Neural cell (in vitro differentiated cells): Measurements from ENCODE around the gene USP10. TPM values are rescaled to one million over a fixed set of nuclear protein-coding genes. Genes with fewer than 3 reads are reported as not detected.

ENCODE experiments used
- H2AFZ ChIP-seq: fragments of 200-600, 300-800 bp; sonication (generic), shearing (Covaris generic); 2 replicates; pipeline ENCODE4 v1.6.0; 2014; ENCODE audit warnings: low read depth, mild to moderate bottlenecking, antibody characterized with exemption, low read length, moderate library complexity
- H3F3A ChIP-seq: fragments of 200-600 bp; shearing (Covaris generic); 2 replicates; pipeline ENCODE4 v1.6.1; 2016; ENCODE audit warnings: mild to moderate bottlenecking, moderate library complexity, mixed read lengths, antibody characterized with exemption, low read length; ENCODE audit not compliant: insufficient read depth, poor library complexity, severe bottlenecking
- H3K27ac ChIP-seq: fragments of 200-600, 300-800 bp; sonication (generic), shearing (Covaris generic); 2 replicates; pipeline ENCODE4 v1.5.1; 2014; ENCODE audit warnings: mild to moderate bottlenecking, low read length, moderate library complexity
- H3K27me3 ChIP-seq: fragments of 300-800, 200-600 bp; sonication (generic), shearing (Covaris generic); 2 replicates; pipeline ENCODE4 v1.6.0; 2014; ENCODE audit warnings: mild to moderate bottlenecking, low read depth, low read length, moderate library complexity; ENCODE audit not compliant: insufficient read depth
- H3K36me3 ChIP-seq: fragments of 300-800, 200-600 bp; sonication (generic), shearing (Covaris generic); 2 replicates; pipeline ENCODE4 v1.5.1; 2014; ENCODE audit warnings: mild to moderate bottlenecking, antibody characterized with exemption, low read length, moderate library complexity; ENCODE audit not compliant: insufficient read depth
- H3K4me2 ChIP-seq: fragments of 300-800, 200-600 bp; sonication (generic), shearing (Covaris generic); 2 replicates; pipeline ENCODE4 v1.6.0; 2014; ENCODE audit warnings: mild to moderate bottlenecking, low read length
- H3K4me3 ChIP-seq: fragments of 300-800, 200-600 bp; sonication (generic), shearing (Covaris generic); 2 replicates; pipeline ENCODE4 v1.5.1; 2014; ENCODE audit warnings: mild to moderate bottlenecking, low read length, moderate library complexity
- H3K79me2 ChIP-seq: fragments of 200-600 bp; shearing (Covaris generic); replicated peaks from 2 replicates; pipeline ENCODE4 v1.6.0; 2014; ENCODE audit warnings: mild to moderate bottlenecking, low read length, moderate library complexity; ENCODE audit not compliant: insufficient read depth
- H3K9ac ChIP-seq: fragments of 300-800, 200-600 bp; sonication (generic), shearing (Covaris generic); 2 replicates; pipeline ENCODE4 v1.6.1; 2016; ENCODE audit warnings: mild to moderate bottlenecking, low read length, mixed read lengths
- H3K9me2 ChIP-seq: fragments of 200-600 bp; shearing (Covaris generic); 2 replicates; pipeline ENCODE4 v1.6.1; 2016; ENCODE audit warnings: mild to moderate bottlenecking, low read length, mixed read lengths; ENCODE audit not compliant: insufficient read depth
- H3K9me3 ChIP-seq: fragments of 200-600, 300-800 bp; sonication (generic), shearing (Covaris generic); 2 replicates; pipeline ENCODE4 v1.6.1; 2016; ENCODE audit warnings: mild to moderate bottlenecking, mixed run types, low read length, moderate library complexity, mixed read lengths
- H4K20me1 ChIP-seq: fragments of 200-600 bp; shearing (Covaris generic); 2 replicates; pipeline ENCODE4 v1.6.1; 2016; ENCODE audit warnings: mild to moderate bottlenecking, mixed run types; ENCODE audit not compliant: insufficient read depth
- EP300 ChIP-seq: fragments of 450-650 bp; conservative IDR thresholded peaks from 2 replicates; pipeline ENCODE4 v1.6.1; 2014; ENCODE audit warnings: antibody characterized with exemption, mild to moderate bottlenecking, moderate library complexity; ENCODE audit not compliant: poor library complexity, severe bottlenecking
- EZH2 ChIP-seq: fragments of 200-600, 300-800 bp; shearing (Covaris generic), sonication (generic); IDR thresholded peaks from 2 replicates; pipeline ENCODE4 v1.6.1; 2014; ENCODE audit warnings: antibody characterized with exemption, low read length, borderline replicate concordance, mild to moderate bottlenecking; ENCODE audit not compliant: insufficient read depth, poor library complexity, severe bottlenecking
- MXI1 ChIP-seq: fragments of 450-650 bp; conservative IDR thresholded peaks from 2 replicates; pipeline ENCODE4 v1.6.1; 2014; ENCODE audit warnings: antibody characterized with exemption, mild to moderate bottlenecking; ENCODE audit not compliant: poor library complexity, severe bottlenecking
- POLR2AphosphoS5 ChIP-seq: IDR thresholded peaks from 2 replicates; pipeline ENCODE4 v1.6.1; 2012
- RAD21 ChIP-seq: fragments of 450-650 bp; conservative IDR thresholded peaks from 2 replicates; pipeline ENCODE4 v1.6.1; 2014; ENCODE audit warnings: antibody characterized with exemption, mild to moderate bottlenecking, moderate library complexity
- SMC3 ChIP-seq: fragments of 450-650 bp; conservative IDR thresholded peaks from 2 replicates; pipeline ENCODE4 v1.6.1; 2014; ENCODE audit warnings: antibody characterized with exemption, mild to moderate bottlenecking, moderate library complexity; ENCODE audit not compliant: poor library complexity
- TAF1 ChIP-seq: IDR thresholded peaks from 2 replicates; pipeline ENCODE4 v1.6.1; 2012; ENCODE audit warnings: low read depth
- polyA plus RNA-seq: library from polyadenylated mRNA; depleted of rRNA; stranded (reverse); fragments of >200 nt; gene quantifications from 2 replicates; pipeline ENCODE4 v1.2.3, GENCODE V29; 2014
- TF ChIP-seq, protein P1 (sequence below): IDR thresholded peaks from 2 replicates; pipeline ENCODE4 v1.6.1; 2012; ENCODE audit warnings: borderline replicate concordance
- TF ChIP-seq, protein P2 (sequence below): fragments of 450-650 bp; IDR thresholded peaks from 2 replicates; pipeline ENCODE4 v1.5.1; 2014; ENCODE audit warnings: antibody characterized with exemption, mild to moderate bottlenecking, moderate library complexity; ENCODE audit not compliant: poor library complexity, severe bottlenecking

Gene USP10
- polyA plus RNA-seq, 1 donor from 2014 or later, result 48.9 TPM

GRCh38 chr16:84777435-84777834 lies 77.6 kb downstream of the USP10 start:
- Histone ChIP-seq H3K4me2 (no peak overlapping the region), H3K9ac (no peak overlapping the region), H3K36me3 (no peaks in the 10 kb centered on the region), H3K27me3 (no peaks in the 10 kb centered on the region), H3F3A (no peaks in the 10 kb centered on the region), H3K79me2 (no peaks in the 10 kb centered on the region), H3K9me3 (no peaks in the 10 kb centered on the region), H3K9me2 (no peaks in the 10 kb centered on the region), H2AFZ (no peak overlapping the region), H4K20me1 (no peaks in the 10 kb centered on the region), H3K4me3 (no peak overlapping the region), H3K27ac (no peak overlapping the region)
- TF ChIP-seq EP300, result no peak
- TF ChIP-seq, protein P1, sequence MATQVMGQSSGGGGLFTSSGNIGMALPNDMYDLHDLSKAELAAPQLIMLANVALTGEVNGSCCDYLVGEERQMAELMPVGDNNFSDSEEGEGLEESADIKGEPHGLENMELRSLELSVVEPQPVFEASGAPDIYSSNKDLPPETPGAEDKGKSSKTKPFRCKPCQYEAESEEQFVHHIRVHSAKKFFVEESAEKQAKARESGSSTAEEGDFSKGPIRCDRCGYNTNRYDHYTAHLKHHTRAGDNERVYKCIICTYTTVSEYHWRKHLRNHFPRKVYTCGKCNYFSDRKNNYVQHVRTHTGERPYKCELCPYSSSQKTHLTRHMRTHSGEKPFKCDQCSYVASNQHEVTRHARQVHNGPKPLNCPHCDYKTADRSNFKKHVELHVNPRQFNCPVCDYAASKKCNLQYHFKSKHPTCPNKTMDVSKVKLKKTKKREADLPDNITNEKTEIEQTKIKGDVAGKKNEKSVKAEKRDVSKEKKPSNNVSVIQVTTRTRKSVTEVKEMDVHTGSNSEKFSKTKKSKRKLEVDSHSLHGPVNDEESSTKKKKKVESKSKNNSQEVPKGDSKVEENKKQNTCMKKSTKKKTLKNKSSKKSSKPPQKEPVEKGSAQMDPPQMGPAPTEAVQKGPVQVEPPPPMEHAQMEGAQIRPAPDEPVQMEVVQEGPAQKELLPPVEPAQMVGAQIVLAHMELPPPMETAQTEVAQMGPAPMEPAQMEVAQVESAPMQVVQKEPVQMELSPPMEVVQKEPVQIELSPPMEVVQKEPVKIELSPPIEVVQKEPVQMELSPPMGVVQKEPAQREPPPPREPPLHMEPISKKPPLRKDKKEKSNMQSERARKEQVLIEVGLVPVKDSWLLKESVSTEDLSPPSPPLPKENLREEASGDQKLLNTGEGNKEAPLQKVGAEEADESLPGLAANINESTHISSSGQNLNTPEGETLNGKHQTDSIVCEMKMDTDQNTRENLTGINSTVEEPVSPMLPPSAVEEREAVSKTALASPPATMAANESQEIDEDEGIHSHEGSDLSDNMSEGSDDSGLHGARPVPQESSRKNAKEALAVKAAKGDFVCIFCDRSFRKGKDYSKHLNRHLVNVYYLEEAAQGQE, result no peak
- no peak for TF ChIP-seq MXI1
- TF ChIP-seq, protein P2, sequence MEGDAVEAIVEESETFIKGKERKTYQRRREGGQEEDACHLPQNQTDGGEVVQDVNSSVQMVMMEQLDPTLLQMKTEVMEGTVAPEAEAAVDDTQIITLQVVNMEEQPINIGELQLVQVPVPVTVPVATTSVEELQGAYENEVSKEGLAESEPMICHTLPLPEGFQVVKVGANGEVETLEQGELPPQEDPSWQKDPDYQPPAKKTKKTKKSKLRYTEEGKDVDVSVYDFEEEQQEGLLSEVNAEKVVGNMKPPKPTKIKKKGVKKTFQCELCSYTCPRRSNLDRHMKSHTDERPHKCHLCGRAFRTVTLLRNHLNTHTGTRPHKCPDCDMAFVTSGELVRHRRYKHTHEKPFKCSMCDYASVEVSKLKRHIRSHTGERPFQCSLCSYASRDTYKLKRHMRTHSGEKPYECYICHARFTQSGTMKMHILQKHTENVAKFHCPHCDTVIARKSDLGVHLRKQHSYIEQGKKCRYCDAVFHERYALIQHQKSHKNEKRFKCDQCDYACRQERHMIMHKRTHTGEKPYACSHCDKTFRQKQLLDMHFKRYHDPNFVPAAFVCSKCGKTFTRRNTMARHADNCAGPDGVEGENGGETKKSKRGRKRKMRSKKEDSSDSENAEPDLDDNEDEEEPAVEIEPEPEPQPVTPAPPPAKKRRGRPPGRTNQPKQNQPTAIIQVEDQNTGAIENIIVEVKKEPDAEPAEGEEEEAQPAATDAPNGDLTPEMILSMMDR, result no peak
- TF ChIP-seq EZH2, result no peak
- TF ChIP-seq POLR2AphosphoS5, result no peak

DNA sequence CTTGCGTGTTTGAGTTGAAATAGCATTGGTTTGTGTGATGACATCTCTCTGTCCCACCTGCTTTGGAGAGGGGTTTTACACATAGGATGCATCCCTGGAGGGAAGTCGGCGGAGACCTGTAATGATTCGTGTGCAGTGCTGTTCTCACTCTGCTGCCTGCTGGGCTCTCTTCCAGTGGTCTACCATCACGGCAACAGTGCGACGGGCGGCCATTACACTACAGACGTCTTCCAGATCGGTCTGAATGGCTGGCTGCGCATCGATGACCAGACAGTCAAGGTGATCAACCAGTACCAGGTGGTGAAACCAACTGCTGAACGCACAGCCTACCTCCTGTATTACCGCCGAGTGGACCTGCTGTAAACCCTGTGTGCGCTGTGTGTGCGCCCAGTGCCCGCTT lies 78.9 kb downstream of the USP10 start:
- no peaks in the 10 kb centered on the region for H3K36me3 ChIP-seq
- TF ChIP-seq EP300 (no peak), EZH2 (no peak), MXI1 (no peak), POLR2AphosphoS5 (no peak), TAF1 (no peak), RAD21 (no peak), SMC3 (no peak)
- TF ChIP-seq, protein P1, result no peak
- TF ChIP-seq, protein P2, result no peak
- no peak overlapping the region for H2AFZ ChIP-seq
- H3K9me3 ChIP-seq, result no peaks in the 10 kb centered on the region
- H3K79me2 ChIP-seq, result no peaks in the 10 kb centered on the region
- H3K4me2 ChIP-seq, result no peak overlapping the region
- no peaks in the 10 kb centered on the region for H3F3A ChIP-seq
- H3K27ac ChIP-seq, result no peak overlapping the region
- no peak overlapping the region for H3K9ac ChIP-seq
- no peaks in the 10 kb centered on the region for H3K27me3 ChIP-seq
- no peaks in the 10 kb centered on the region for H4K20me1 ChIP-seq
- H3K4me3 ChIP-seq, result no peak overlapping the region
- no peaks in the 10 kb centered on the region for H3K9me2 ChIP-seq
